NT2/D1 (cell line): Measurements from ENCODE around the gene PLXNA2.

Experiments
- SUZ12 ChIP-seq: IDR thresholded peaks from 2 replicates; pipeline ENCODE4 v1.6.1; 2011; ENCODE audit not compliant: insufficient read length, insufficient read depth; ENCODE audit errors: extremely low read depth
- YY1 ChIP-seq: IDR thresholded peaks from 2 replicates; pipeline ENCODE4 v1.6.1; 2011; ENCODE audit not compliant: insufficient read length, insufficient read depth
- ZNF274 ChIP-seq: IDR thresholded peaks from 2 replicates; pipeline ENCODE4 v1.6.1; 2011; ENCODE audit warnings: mild to moderate bottlenecking, low read depth, low read length

GRCh38 chr1:208098773-208099172 is 145.4 kb downstream of the PLXNA2 start:
- TF ChIP-seq SUZ12 (no peak), ZNF274 (no peak), YY1 (no peak)
